HG03103 (cell line): Measurements from ENCODE around the gene KANSL1.

Source experiments
- ATAC-seq: cut with Tn5 transposase; IDR thresholded peaks from one replicate; pipeline ENCODE4 v1.9.1; 2021; ENCODE audit warnings: low read depth; ENCODE audit not compliant: unreplicated experiment

The KANSL1 gene

GRCh38 chr17:46086821-46087220, 106.4 kb downstream of the KANSL1 start:
- ATAC-seq: no peak

GRCh38 chr17:46085522-46085921, 107.7 kb downstream of the KANSL1 start:
- no peak for ATAC-seq

DNA sequence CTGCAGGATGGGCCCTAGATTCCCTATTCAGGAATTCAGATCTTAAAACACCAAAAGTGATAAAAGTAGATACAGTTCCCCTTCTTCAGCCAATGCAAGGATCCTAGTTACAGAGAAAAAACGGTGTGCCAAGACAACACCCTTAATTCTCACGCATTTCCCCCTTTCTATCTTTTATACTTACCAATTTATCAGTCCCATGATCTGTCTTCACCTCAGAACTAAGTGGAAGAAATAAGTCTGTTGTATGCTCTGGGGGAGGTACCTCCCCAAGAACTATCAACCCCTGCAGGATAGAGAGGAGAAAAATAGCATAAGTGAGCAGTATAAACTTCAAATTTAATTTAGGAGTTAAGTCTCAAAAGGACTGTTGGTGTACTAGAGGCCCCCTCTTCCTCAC, 111.0 kb downstream of the KANSL1 start:
- ATAC-seq: no peak

DNA sequence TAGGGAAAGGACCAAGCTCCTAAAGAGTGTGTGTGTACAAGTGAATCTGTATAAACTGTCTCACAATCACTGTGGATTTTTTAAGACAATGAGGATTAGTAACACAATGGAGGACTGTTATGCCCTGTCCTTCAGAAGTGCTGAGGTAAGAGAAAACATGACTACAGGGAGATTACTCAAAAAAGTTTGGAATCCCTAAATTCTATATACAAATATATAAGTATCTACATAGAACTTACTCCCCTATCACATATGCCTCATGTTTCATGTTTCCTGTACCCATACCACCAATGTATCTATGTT, 112.3 kb downstream of the KANSL1 start:
- no peak for ATAC-seq

- ATAC-seq: no peak
Observed at GRCh38 chr17:46080118-46081017, 112.9 kb downstream of the KANSL1 start.

DNA sequence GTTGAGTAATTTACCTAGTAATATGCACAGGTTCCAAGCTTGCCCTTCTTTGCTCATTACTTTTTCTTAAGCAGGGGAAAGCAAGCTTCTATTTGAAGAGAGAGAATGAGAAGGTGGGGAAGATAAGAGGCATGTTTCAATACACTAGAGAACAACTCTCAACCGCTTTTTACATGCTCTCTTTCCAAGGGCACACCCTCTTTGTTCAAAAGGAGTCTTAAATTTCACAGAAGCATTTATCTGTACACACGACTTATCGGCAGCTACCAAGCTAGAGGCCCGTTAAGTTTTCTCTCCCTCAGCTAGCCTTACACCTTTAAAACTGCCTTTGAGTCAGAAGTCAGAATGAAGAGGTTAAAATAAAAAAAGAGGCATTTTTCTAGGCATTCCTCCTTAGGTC, 114.6 kb downstream of the KANSL1 start:
- ATAC-seq: no peak

DNA sequence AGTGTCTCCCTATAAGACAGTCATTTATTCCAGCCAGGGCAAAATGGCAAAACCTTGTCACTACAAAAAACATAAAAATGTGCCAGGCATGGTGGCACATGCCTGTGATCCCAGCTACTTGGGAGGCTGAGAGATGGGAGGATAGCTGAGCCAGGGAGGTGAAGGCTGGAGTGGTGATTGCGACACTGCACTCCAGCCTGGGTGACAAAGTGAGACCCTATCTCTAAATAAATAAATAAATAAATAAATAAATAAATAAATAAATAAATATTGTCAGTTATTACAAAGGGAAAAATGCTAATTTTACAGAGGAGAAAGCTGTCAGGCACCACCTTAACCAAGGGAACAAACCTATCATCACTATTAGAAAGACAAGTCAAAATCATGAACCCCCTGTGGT, 118.7 kb downstream of the KANSL1 start:
- no peak for ATAC-seq

- no peak for ATAC-seq
Observed at GRCh38 chr17:46072998-46073397, 120.2 kb downstream of the KANSL1 start.

GRCh38 chr17:46071796-46072195, 121.4 kb downstream of the KANSL1 start:
- ATAC-seq: no peak

DNA sequence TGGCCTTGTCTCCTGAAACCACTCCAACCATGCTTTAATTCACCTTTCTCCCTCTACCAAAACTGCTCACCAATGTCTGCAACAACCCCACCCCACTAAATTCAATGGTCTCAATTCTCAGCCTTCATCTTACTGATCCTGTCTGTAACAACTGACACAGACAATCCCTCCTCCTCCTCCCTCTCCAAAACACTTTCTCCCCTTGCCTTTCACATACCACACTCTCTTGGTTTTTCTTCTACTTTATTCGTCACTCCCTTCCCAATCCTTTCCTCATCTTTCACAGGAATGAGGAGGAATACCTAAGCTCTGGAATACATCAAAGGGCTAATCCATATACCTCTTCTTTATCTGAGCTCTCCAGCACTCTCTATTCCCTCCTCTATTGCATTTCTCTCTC, 128.8 kb downstream of the KANSL1 start:
- no peak for ATAC-seq

- ATAC-seq: no peak
Observed at GRCh38 chr17:46063241-46063640, 130.0 kb downstream of the KANSL1 start.

DNA sequence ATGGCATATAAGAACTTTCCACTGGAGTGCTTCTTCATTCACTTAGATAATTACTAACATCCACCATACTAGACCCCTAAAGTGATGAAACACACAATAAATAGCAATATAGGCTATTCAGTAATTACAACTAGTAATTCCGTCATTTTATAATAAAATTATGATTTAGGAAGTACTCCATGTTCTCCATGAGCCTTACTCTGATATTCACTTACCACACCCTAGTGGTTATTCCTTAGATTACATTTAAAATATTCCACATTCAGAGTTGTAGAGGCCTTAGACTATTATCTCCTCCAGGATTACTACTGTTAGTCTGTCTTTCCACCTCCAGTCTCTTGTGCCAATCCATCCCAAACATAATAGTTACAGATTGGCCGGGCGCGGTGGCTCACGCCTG, 131.8 kb downstream of the KANSL1 start:
- ATAC-seq: no peak

- no peak for ATAC-seq
Observed at GRCh38 chr17:46060461-46060860, 132.8 kb downstream of the KANSL1 start.

GRCh38 chr17:46059486-46059885, 133.7 kb downstream of the KANSL1 start:
- ATAC-seq: no peak

- ATAC-seq: no peak
Observed at GRCh38 chr17:46057366-46057765, 135.9 kb downstream of the KANSL1 start.

DNA sequence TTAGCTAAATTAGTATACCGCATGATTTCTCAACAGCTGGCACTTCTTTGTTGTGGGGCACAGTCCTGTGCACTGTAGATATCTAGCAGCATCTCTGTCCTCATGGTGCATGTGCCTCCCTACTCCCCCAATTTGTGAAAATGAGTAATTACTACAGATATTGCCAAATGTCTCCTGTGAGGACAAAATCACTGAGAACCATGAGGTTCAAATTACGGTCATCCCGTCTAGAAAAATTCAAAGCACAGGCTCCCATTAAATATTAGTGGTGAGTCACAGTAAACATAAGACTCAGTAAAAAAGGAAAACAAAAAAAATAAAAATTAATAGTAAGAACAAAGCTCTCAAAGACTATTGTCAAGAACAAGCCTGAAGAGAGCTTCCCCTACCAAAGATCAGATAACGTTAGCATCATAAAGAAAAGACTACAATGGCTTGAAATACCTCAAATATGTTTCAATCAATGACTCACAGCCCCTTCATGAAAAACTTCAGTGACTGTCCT, 136.4 kb downstream of the KANSL1 start:
- no peak for ATAC-seq

DNA sequence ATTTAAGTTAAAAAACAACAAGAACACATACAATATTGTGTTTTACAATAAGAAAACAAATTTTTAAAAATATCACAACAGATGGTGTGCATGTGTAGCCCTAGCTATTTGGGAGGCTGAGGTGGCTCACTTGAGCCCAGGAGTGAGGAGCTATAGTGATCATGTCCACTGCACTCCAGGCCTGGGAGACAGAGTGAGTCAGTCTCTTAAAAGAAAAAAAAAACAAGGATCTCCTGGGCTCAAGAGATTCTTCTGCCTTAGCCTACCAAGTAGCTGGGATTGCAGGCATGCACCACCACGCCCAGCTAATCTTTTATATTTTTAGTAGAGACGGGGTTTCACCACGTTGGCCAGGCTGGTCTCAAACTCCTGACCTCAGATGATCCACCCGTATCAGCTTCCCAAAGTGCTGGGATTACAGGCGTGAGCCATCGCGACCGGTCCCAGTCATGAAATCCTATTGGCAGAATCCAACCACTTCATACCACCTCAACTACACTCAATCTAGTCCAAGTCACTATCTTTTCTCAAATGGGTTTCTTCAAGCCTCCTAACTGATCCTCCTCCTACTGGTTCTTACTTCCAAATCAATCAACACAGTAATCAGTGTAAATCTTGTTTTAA, 139.2 kb downstream of the KANSL1 start:
- no peak for ATAC-seq

- no peak for ATAC-seq
Observed at GRCh38 chr17:46049656-46050055, 143.6 kb downstream of the KANSL1 start.

- no peak for ATAC-seq
Observed at GRCh38 chr17:46047856-46048255, 145.4 kb downstream of the KANSL1 start.

DNA sequence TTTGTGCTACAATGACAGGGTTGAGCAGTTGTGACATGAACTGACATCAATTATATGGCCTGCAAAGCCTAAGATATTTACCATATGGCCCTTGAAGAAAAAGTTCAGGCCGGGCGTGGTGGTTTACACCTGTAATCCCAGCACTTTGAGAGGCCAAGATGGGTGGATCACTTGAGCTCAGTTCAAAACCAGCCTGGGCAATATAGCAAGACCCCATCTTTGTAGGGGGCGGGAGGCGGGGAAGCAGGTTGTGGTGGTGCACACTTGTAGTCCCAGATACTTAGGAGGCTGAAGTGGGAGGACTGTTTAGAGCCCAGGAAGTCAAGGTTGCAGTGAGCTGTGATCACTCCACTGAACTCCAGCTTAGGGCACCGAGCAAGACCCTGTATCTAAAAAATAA, 145.8 kb downstream of the KANSL1 start:
- ATAC-seq: no peak

GRCh38 chr17:46046957-46047356, 146.3 kb downstream of the KANSL1 start:
- ATAC-seq: no peak

GRCh38 chr17:46045639-46046038, 147.6 kb downstream of the KANSL1 start:
- no peak for ATAC-seq
